ENCODE measurements around the gene MYL4.
A peak's percentile ranks its signal among the peaks of the same experiment; 100 is the strongest.

MYL4 gene

DNA sequence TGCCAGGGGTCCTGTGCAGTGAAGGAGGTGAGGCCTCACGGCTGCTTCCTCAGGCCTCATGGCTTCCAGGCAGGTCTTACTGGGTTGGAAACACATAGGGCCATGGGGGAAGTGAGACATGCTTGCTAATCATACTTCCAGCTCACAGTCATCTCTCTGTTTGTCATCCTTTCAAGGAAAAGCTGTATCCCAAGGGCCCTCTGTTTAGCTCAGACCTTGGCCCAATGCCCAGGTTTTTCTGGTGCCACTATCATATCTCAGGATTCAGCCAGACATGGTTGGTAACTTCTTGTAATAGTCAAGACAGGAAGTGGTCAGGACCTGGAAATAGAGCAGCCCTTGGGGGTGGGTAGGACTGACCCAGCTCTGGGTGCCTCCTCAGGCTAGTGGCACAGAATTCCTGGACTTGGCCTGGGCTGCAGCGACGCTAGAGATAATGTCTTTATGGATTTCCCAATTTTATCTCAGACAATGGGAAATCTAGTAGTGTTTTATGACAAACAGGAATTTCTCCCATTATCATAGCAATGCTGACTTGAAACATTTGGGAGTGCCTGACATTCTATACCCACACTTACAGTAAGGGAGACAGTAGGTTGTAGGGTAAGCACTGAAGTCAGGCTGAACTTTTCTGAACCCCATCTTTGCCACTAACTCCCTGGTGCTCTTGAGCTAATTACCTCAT is 31.0 kb downstream of the MYL4 start:
- Histone ChIP-seq H3K4me1 (peaks cover 6 to 21% (median 16%) of the 10 kb centered on the region in 4 donors), H3K27me3 (no peaks in the 10 kb centered on the region), H3K27ac (peak overlapping the region; percentile 77 to 87), H3K9me3 (no peaks in the 10 kb centered on the region), H3K36me3 (no peaks in the 10 kb centered on the region), H3K4me3 (no peak overlapping the region)
- TF ChIP-seq, protein P1, sequence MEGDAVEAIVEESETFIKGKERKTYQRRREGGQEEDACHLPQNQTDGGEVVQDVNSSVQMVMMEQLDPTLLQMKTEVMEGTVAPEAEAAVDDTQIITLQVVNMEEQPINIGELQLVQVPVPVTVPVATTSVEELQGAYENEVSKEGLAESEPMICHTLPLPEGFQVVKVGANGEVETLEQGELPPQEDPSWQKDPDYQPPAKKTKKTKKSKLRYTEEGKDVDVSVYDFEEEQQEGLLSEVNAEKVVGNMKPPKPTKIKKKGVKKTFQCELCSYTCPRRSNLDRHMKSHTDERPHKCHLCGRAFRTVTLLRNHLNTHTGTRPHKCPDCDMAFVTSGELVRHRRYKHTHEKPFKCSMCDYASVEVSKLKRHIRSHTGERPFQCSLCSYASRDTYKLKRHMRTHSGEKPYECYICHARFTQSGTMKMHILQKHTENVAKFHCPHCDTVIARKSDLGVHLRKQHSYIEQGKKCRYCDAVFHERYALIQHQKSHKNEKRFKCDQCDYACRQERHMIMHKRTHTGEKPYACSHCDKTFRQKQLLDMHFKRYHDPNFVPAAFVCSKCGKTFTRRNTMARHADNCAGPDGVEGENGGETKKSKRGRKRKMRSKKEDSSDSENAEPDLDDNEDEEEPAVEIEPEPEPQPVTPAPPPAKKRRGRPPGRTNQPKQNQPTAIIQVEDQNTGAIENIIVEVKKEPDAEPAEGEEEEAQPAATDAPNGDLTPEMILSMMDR (IDR thresholded peaks at IDR 0.05) = no peak
- intact Hi-C loops (cut with DNase I; ENCODE audit: low total_unique reads) = no loop called here
- DNase-seq = peak; percentile 93 to 94

DNA sequence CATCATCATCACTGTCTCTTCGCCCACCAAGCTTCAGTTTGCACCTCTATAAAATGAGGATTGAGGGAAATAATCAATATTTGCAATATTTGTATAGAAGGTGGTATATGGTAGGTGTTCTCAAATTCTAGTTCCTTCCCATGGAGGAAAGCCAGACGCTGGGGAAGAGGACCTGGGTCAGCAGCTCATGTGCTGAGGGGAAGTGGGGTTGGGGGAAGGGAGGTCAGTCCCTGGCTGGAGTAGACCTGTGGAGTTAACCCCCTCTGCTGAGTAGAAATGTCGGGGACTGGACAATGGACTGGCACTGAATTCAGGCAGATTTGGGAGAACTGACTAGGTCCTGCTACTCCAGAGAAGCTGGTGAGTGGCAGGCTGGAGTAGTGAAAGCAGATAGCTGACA is 31.7 kb downstream of the MYL4 start:
- Histone ChIP-seq H3K27ac (peak overlapping the region; percentile 77 to 87), H3K36me3 (no peaks in the 10 kb centered on the region), H3K4me1 (peaks cover 6 to 21% (median 16%) of the 10 kb centered on the region in 4 donors), H3K27me3 (no peaks in the 10 kb centered on the region), H3K4me3 (no peak overlapping the region), H3K9me3 (no peaks in the 10 kb centered on the region)
- TF ChIP-seq, protein P1 (IDR thresholded peaks at IDR 0.05) = no peak
- DNase-seq = no peak
- intact Hi-C loops (cut with DNase I; ENCODE audit: low total_unique reads) = no loop called here

DNA sequence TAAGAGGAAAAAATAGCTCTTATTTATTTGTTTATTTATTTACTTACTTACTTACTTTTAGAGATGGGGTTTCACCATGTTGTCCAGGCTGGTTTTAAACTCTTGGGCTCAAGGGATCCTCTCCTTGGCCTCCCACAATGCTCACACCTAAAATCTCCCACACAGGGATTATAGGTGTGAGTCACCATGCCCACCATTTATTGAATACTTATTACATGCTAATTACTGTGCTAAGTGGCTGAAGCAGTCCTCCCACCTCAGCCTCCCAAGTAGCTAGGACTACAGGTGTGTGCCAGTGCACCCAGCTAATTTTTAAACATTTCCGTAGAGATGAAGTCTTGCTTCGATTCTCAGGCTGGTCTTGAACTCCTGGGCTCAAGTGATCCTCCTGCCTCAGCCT is 33.5 kb downstream of the MYL4 start:
- DNase-seq = no peak
- no peaks in the 10 kb centered on the region for H3K9me3 ChIP-seq
- intact Hi-C loops (cut with DNase I; ENCODE audit: low total_unique reads) = no loop called here
- no peak overlapping the region for H3K27ac ChIP-seq
- no peak overlapping the region for H3K4me3 ChIP-seq
- peaks cover 6 to 21% (median 16%) of the 10 kb centered on the region in 4 donors for H3K4me1 ChIP-seq
- TF ChIP-seq, protein P1 (IDR thresholded peaks at IDR 0.05) = no peak
- H3K36me3 ChIP-seq = no peaks in the 10 kb centered on the region
- H3K27me3 ChIP-seq = no peaks in the 10 kb centered on the region

DNA sequence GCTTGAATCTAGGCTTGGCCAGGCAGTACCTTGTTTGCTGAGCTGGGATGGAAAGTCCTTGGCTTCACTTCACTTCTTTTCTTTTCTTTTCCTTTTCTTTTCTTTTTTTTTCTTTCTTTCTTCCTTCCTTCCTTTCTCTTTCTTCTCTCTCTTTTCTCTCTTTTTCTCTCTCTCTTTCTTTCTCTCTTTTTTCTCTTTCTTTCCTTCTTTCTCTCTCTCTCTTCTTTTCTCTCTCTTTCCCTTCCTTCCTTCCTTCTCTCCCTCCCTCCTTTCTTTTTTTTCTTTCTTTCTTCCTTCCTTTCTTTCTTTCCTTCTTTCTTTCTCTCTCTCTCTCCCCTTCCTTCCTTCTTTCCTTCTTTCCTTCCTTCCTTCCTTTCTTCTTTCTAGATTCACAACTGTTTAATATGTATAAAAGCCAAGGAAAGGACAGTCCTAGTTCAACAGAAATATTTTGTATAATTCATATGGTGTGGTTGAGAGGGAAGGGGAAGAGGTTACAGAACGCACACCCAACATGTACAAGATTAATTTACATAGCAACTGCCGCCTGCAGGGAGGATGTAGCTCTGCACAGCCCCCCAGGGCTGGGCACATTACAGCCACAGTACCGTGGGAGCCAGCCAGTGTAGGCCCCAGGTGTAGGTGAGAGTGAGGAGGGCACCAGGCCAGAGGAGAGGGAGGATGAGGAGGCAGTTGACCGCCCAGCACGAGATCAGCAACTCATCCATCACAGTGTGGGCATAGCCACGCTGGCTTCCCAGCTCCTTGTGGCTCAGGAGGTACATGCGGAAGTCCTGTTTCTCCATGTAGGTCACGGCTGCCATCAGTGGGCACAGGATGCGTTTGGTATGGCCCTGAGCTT is 34.8 kb downstream of the MYL4 start:
- intact Hi-C loops (cut with DNase I; ENCODE audit: low total_unique reads) = no loop called here
- Histone ChIP-seq H3K9me3 (no peaks in the 10 kb centered on the region), H3K27me3 (no peaks in the 10 kb centered on the region), H3K4me3 (no peak overlapping the region), H3K36me3 (no peaks in the 10 kb centered on the region), H3K27ac (no peak overlapping the region), H3K4me1 (peaks cover 6 to 21% (median 15%) of the 10 kb centered on the region in 4 donors)
- TF ChIP-seq, protein P1 (IDR thresholded peaks at IDR 0.05) = no peak
- DNase-seq = no peak

DNA sequence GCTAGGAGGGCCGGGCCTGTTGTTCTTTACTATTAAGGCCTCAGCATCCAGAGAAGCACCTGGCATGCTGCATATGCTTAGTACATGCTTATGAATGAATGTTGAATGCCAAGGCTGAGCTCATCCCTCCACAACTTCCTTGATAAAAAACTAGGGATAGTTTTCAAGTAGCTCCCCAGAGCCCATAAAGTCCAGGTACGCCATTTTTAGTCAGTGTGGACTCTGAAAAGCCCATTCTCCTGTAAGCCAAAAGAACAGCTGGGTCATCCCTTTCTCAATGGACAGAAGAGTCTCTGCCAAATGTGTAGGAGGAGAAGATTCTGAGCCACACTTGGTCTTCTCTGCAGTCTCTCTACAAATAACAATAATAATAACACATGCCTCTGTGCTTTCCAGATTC is 35.5 kb downstream of the MYL4 start:
- TF ChIP-seq, protein P1 (IDR thresholded peaks at IDR 0.05) = no peak
- intact Hi-C loops (cut with DNase I; ENCODE audit: low total_unique reads) = no loop called here

More for the DNA sequence above, 35.5 kb downstream of the MYL4 start:
- Histone ChIP-seq H3K4me1 (peaks cover 0 to 13% (median 8%) of the 10 kb centered on the region in 4 donors), H3K9me3 (no peaks in the 10 kb centered on the region), H3K27me3 (no peaks in the 10 kb centered on the region), H3K4me3 (no peak overlapping the region), H3K36me3 (no peaks in the 10 kb centered on the region), H3K27ac (no peak overlapping the region)
- DNase-seq = no peak

Measured in tibial artery (tissue), 4 donors.